HG02588 (cell line): ENCODE results near the gene HNMT.
"Not testable (repeated sequence)": the region's sequence is repeated elsewhere in the genome, so short reads cannot be mapped to it uniquely, and the experiment has no call there.

Experiments used
- ATAC-seq: cut with Tn5 transposase; IDR thresholded peaks from one replicate; pipeline ENCODE4 v1.9.1; 2021; ENCODE audit warnings: mild to moderate bottlenecking, moderate library complexity; ENCODE audit not compliant: unreplicated experiment

Gene HNMT

DNA sequence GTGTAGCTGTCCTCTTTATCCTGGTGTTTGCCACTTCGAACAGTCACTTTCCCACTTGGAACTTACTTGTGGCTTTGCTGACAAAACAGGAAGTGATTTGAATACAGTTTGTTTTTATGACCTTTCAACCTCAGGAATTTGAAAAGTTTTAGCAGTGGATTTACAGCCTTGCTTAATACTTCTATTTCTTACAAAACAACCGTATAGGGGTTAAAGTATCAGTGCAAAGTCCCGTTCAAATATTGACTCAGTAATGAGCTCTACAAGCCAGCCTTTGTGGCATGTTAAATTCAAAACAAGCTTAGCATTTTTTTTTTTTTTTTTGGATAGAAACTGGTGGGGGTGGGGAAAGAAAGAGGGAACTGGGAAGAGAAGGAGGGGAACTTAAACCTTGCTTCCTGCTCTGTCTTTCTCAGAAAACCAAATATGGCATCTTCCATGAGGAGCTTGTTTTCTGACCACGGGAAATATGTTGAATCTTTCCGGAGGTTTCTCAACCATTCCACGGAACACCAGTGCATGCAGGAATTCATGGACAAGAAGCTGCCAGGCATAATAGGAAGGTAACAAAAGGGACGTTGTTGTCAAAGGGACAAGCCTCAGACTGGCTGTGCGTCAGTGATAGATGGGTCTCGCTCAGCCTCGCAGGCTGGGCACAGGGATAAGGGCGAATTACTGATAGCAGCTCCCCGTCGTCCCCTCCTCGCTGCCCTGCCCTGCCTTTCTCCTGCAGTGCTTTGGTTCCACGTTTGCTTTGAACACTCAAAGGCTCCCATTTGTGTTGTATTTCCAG lies at the start of gene HNMT:
HNMT (plus strand) TSS at position 408 of the 793 bp plus-strand sequence; CDS start at position 427, 19 bp downstream.
- ATAC-seq, result no peak

DNA sequence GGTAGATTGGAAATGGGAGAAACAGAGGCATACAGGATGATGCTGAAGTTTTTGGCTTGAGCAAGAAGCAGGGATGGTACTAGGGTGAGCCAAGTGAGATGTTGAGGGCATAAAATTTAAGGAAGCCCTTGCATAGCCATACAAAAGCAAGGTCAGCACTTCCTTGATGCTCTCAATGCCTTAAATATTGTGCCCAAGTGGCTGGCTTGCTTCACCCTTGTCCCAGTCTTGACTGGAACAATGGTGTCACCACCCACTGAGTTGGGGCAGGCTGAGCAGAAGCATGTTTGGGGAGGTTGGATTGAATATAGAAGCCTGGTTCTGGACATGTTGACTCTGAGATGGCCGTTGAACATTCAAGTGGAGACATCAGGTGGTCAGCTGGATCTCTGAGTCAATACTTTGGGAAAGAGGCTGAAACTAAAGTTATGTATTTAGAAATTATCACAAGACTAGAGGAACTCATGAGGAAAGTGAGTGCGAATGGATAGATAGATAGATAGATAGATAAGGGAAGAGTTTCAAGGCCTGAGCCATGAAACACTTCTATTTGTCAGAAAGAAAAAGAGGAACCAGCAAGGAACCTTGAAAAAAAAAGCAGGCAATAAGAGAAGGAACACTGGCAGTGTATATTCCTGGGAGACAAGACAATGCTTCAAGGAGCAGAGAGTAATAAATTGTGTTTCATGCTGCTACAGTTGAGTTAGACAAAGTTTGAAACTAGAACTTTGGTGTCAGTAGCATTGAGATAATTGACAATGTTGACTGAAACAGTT lies 43.0 kb upstream of the HNMT start:
- ATAC-seq, result no peak

- ATAC-seq, result not testable (repeated sequence)
Observed at GRCh38 chr2:137922171-137922570, 42.1 kb upstream of the HNMT start.

DNA sequence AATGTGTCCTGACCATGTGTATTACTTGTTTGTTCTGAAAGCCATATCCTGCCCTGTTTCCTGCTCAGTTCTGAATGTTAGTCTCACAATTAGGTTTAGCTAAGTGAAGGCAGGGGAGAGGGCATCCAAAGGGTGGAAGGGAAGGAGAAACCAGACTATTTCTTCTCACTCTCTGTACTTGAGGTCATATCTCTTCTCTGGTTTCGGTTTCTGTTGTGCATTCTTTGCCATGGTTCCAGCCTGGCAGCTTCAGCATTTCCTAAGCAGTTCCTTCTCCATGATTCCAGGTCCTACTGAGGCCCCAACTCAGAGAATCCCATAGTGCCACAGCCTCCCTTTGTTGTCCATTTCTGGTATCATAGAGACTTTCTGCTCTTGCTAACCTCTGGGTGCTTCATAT lies 40.3 kb upstream of the HNMT start:
- ATAC-seq, result no peak

- no peak for ATAC-seq
Observed at GRCh38 chr2:137925599-137925998, 38.7 kb upstream of the HNMT start.

GRCh38 chr2:137927846-137928245 lies 36.4 kb upstream of the HNMT start:
- ATAC-seq, result no peak

DNA sequence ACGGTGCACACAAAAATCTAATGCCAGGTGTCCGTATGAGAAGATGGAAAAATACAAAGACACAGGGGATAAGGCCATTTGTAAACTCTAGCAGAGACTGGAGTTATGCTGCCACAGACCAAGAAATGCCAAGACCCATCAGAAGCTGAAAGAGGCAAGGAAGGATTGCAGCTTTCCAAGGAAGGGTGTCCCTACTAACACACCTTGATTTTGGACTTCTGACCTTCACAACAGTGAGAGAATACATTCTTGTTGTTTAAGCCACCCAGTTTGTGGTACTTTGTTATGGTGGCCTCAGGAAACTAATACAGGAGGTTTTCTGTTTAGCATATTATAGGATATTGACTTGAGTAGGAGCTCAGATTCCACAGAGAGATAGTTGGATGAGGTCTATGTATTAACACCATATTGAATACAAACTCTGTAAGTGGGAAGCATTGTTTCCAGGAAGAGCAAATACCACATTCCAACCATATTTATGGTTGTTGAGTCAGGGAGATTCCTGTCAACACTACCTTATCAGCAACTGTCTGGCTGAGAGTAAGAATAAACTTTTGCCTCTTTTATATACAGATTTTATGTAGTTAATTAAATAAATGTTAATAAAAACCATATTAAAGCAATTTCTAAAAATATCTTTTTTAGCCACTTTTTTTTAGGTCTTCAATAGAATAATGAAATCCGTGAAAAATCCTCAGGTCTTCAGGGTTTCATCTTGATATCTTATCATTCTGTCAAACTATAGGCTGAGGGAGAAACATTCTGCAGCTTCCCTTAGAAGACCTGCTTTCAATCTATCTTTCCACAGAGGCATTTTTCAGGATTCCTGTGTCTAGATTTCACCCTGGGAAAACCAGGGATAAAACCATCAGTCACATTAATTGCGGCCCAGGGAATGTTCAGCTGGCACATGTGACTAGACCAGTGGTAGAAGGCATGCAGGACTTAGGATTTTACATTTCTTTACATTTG lies 35.4 kb upstream of the HNMT start:
- no peak for ATAC-seq

- no peak for ATAC-seq
Observed at GRCh38 chr2:137929519-137929916, 34.8 kb upstream of the HNMT start.

- ATAC-seq, result no peak
Observed at GRCh38 chr2:137930146-137930545, 34.1 kb upstream of the HNMT start.

DNA sequence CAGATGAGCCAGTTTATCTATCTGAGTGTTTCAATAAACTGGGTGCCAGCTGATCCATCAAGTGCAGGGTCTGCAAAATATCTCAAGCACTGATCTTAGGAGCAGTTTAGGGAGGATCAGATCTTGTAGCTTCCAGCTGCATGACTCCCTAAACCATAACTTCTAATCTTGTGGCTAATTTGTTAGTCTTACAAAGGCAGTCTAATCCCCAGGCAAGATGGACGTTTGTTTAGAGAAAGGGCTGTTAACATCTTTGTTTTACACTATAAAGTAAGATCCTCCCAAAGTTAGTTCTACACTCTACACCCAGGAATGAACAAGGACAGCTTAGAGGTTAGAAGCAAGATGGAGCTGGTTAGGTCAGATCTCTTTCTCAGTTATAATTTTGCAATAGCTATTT lies 28.7 kb upstream of the HNMT start:
- ATAC-seq, result no peak

- ATAC-seq, result no peak
Observed at GRCh38 chr2:137937246-137937645, 27.0 kb upstream of the HNMT start.

DNA sequence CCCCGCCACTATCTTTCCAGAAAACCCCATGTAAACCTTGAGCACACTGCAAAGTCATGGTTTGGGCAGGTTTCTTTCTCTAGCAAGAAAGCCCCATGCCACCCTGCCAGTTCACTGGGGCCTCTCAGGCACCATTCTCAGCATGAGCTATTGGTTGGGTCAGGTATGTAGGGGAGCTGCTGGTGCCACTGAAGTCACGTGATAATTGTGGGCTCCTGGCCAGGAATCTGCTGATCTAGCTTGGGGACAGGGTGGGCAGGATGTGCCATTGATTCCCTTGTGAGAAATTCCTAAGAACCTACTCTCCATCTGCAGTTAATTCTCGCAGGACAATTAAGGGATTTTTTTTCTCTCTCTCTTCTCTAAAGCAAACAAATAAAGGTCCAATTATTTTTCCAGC lies 26.5 kb upstream of the HNMT start:
- no peak for ATAC-seq

- ATAC-seq, result no peak
Observed at GRCh38 chr2:137938204-137938603, 26.1 kb upstream of the HNMT start.

GRCh38 chr2:137939026-137939425 lies 25.2 kb upstream of the HNMT start:
- ATAC-seq, result no peak

DNA sequence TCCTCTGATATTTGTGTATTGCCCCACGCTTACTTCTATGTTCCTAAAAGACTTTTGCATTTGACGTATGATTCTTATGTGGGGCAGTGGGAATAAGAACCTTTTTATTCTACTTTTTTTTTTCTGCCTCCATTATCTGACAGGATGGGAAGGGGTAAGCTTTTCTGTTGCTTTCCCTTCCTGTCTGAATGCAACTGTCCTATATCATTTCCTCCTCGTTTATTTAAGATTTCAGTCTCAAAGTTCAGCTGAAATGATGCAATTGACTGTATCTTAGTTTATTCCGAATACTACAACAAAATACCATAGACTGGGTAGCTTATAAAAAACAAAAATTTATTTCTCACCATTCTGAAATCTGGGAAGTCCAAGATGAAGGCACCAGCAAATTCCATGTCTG lies 24.1 kb upstream of the HNMT start:
- no peak for ATAC-seq

DNA sequence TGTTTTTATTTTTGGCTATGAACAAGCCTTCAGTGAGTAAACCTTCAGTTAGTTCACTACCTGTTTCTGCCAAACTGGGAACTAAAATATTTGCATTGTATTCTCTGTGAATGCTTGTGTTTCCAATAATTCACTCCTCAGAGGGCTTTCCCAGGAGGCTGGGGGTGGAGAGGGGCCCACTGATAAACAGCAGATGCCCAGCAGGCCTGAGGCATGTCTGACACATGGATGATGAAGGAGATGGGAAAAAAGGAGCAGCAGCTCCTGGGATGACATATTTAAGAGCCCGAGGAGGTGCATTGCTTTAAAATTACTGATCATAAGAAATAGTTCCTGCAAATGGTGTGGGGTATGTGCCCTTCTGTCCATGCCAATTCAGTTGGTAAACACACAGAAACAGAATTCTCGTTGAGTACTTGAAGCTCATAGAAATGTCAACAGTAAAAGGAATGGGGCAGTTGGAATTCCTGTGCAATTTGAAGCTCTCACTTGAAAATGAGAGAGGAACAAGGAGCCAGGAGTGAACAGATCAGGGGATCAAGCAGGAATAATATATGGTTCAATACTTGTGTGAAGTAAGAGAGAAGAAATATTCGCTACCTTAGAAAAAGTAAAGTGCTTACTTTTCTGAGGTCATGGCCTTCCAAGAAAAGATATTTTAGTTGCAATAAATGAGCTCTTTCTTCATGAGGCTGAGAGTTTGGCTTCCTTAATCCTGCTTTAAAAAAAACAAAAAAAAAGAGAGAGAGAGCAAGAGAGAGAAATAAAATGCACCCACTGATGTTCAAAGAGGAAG lies 22.0 kb upstream of the HNMT start:
- ATAC-seq, result no peak

DNA sequence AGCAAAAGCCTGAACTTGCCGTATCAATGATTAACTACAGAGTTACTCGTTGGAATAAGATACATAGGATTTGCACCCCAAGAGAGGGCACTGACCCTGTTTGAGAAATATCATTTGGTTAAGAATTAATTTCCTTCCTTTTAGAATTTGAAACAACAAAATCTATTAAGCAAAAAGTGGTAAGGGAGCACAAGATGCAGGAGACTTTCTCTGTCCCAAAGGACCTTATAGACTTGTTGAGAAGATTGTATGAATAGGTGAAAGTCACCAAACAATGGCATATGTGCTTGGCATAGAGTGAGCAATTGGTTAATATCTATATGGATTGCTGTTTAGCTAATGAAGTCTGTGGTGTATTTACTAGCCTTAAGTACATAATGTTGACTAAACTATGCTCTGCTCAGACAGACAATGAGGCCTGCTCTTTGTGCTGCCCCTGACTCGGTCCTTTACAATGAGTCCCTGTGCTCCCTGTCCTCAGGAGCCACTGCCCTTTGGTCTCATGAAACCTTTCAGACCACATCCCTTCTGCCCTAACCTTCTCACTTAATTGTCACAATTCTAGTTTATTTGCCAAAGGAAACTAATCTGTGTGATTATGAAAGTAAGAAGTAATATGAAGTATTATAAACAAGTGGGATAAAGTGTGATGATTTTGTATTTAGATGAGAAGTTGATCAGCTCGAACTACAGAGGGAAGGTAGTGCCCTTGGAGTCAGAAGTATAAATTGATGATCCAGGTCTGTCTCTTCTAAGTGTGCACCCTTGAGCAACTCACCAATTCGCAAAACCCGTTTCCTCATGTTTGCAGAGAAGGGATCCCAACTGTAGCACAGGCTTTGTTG lies 21.2 kb upstream of the HNMT start:
- no peak for ATAC-seq

DNA sequence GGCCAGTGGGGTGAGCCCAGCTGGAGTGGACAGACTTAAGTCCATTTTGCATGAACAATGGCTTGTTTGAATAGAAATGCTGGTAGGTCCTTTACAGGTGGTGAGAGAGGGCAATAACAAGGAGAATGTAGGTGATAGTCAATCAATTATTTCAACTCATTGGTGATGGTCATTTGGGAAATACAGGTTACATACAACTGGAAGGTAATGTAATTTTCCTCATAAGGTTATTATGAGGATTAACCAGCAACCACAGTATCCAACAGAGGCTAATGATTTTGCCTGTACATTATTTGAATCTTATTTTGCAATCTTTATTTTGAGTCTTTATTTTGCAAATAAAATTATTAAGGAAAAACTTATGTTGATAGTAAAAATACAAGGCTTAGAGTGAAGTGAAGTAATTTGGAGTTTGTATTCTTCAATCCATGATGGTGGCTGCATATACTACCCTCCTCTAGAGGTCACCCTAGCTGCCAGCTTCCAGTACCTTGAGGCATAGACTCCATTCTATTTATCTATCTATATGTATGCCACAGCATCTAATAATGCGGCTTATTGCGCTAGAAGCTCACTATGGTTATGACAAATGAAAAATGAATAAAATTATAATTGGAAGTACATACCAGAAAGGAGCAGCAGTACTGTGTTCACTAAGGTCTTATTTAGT lies 20.5 kb upstream of the HNMT start:
- ATAC-seq, result no peak

DNA sequence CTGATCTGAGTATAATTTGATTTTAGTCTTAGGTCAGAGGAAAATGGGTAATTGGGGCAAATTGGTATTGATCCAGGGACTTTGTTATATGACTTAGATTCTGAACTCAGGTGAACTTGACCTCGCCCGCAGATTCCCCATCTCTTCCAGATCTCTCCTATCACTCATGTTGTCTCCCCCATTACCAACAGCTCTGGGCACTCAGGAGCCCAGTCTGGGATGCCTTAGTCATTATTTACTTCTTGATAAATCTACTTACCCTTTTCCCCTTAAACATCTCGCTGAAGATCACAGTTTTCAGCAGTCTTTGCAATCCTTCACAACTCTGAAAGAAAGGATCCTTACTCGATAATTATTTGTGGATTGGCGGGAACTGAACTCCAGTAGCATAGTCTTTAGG lies 19.6 kb upstream of the HNMT start:
- no peak for ATAC-seq
